Naive thymus-derived CD4-positive, alpha-beta T cell (primary cell): ENCODE measurements around the gene CC2D2B. TPM values are rescaled to one million over a fixed set of nuclear protein-coding genes. Genes with fewer than 3 reads are reported as not detected.

Experiments used
- ATAC-seq: fragments of 150-1000 bp; cut with Tn5 transposase; 2 replicates; pipeline ENCODE4 v1.10.0; 2021; ENCODE audit warnings: mild to moderate bottlenecking, moderate library complexity
- CTCF ChIA-PET: fragments of 350-600 bp; sonication (Branson Sonifier 250); formaldehyde crosslinking; loops from one replicate; lab custom pipeline; 2021; ENCODE audit warnings: antibody characterized with exemption; lab: Charles Lee
- POLR2A ChIA-PET: fragments of 350-600 bp; sonication (Branson Sonifier 250); formaldehyde crosslinking; loops from one replicate; lab custom pipeline; 2021; ENCODE audit warnings: antibody characterized with exemption, inconsistent platforms; lab: Charles Lee
- DNase-seq, 9 donors: peaks; one replicate each; pipeline versions ENCODE4 v3.0.0 to v3.0.0-alpha.2; 2020 to 2022; ENCODE audit warnings: mixed read lengths in 1 of 9
- H3K27ac ChIP-seq: one replicate; pipeline ENCODE4 v1.7.0; 2013; ENCODE audit warnings: mild to moderate bottlenecking, low read depth, low read length, moderate library complexity
- H3K27me3 ChIP-seq, 2 donors: one replicate each; pipeline ENCODE4 v1.7.0; 2013; ENCODE audit warnings: low read length in 2 of 2, mild to moderate bottlenecking in 2 of 2, moderate library complexity in 2 of 2; ENCODE audit not compliant: control insufficient read depth in 2 of 2, insufficient read depth in 2 of 2
- H3K36me3 ChIP-seq, 3 experiments: 1 replicate in 2 of 3; 2 replicates in 1 of 3; pipeline ENCODE4 v1.7.0; 2013; ENCODE audit warnings: low read length in 3 of 3, mild to moderate bottlenecking in 3 of 3, moderate library complexity in 1 of 3; ENCODE audit not compliant: insufficient read depth in 3 of 3, control insufficient read depth in 2 of 3
- H3K4me1 ChIP-seq, 2 donors: one replicate each; pipeline ENCODE4 v1.7.0; 2013; ENCODE audit warnings: low read length in 2 of 2, mild to moderate bottlenecking in 2 of 2, moderate library complexity in 1 of 2; ENCODE audit not compliant: control insufficient read depth in 2 of 2, insufficient read depth in 2 of 2
- H3K4me3 ChIP-seq: 2 replicates; pipeline ENCODE4 v1.7.0; 2013; ENCODE audit warnings: mild to moderate bottlenecking, low read length
- H3K9me3 ChIP-seq, 3 experiments: 1 replicate in 2 of 3; 2 replicates in 1 of 3; pipeline ENCODE4 v1.7.0; 2013; ENCODE audit warnings: low read length in 3 of 3; ENCODE audit not compliant: control insufficient read depth in 2 of 3
- H3K27ac Mint-ChIP-seq, 9 donors: one replicate each; pipeline ENCODE4 v1.8.0; 2020 to 2022; ENCODE audit warnings: mixed read lengths in 9 of 9, mild to moderate bottlenecking in 8 of 9, moderate library complexity in 5 of 9, inconsistent platforms in 2 of 9
- H3K27me3 Mint-ChIP-seq, 5 donors: one replicate each; pipeline ENCODE4 v1.8.0; 2021 to 2022; ENCODE audit warnings: mixed read lengths in 5 of 5, mild to moderate bottlenecking in 1 of 5
- H3K36me3 Mint-ChIP-seq, 5 donors: one replicate each; pipeline ENCODE4 v1.8.0; 2020 to 2022; ENCODE audit warnings: mixed read lengths in 5 of 5, mild to moderate bottlenecking in 3 of 5, inconsistent platforms in 1 of 5
- H3K4me1 Mint-ChIP-seq, 7 donors: one replicate each; pipeline ENCODE4 v1.8.0; 2020 to 2022; ENCODE audit warnings: mixed read lengths in 7 of 7, mild to moderate bottlenecking in 3 of 7, inconsistent platforms in 1 of 7
- H3K4me3 Mint-ChIP-seq, 10 donors: one replicate each; pipeline ENCODE4 v1.8.0; 2020 to 2022; ENCODE audit warnings: mild to moderate bottlenecking in 10 of 10, mixed read lengths in 10 of 10, moderate library complexity in 6 of 10, inconsistent platforms in 2 of 10
- H3K9me3 Mint-ChIP-seq, 11 donors: one replicate each; pipeline ENCODE4 v1.8.0; 2020 to 2022; ENCODE audit warnings: mixed read lengths in 11 of 11, mild to moderate bottlenecking in 4 of 11, inconsistent platforms in 1 of 11, moderate library complexity in 1 of 11
- intact Hi-C, 2 donors: fragments of 100-400 bp; cut with micrococcal nuclease; formaldehyde crosslinking; loops; one replicate each; pipeline ENCODE4 v1.15.1; 2023
- polyA plus RNA-seq, 2 donors: library from polyadenylated mRNA; unstranded; fragments of 300-500 nt; fragmentation: Illumina TruSeq; gene quantifications; one replicate each; pipeline ENCODE4 v1.2.3, GENCODE V29; 2021
- total RNA-seq, 6 experiments: library from RNA in 5 of 6; stranded (reverse) in 5 of 6; gene quantifications; 1 replicate in 5 of 6; 2 replicates in 1 of 6; pipeline ENCODE4 v1.2.3 and lab custom pipeline; 2021 to 2026

The CC2D2B gene
- total and polyA plus RNA-seq, 7 experiments from 2014 or later, result 0.64 to 0.99 TPM; not detected in 5

GRCh38 chr10:95963991-95964389 lies 56.2 kb downstream of the CC2D2B start:
- ChIA-PET POLR2A (interaction anchor here (1.0 kb wide), 1 partner anchor 166 kb away, joined by 3 read pairs; the partner anchor contains the start of gene ZNF518A), CTCF (no interaction called here)
- H3K4me3 Mint-ChIP-seq, result peak overlapping the region; percentile 17 to 71 (median 62)
- no peaks in the 10 kb centered on the region for H3K27me3 ChIP-seq
- peaks cover 0 to 6% (median 0%) of the 10 kb centered on the region in 3 experiments for H3K9me3 ChIP-seq
- DNase-seq, result no peak
- H3K27ac Mint-ChIP-seq, result peak overlapping the region; percentile 48 to 84 (median 64)
- H3K9me3 Mint-ChIP-seq, result peaks cover 0 to 17% (median 7%) of the 10 kb centered on the region in 11 donors
- no peaks in the 10 kb centered on the region for H3K36me3 ChIP-seq
- H3K4me1 ChIP-seq, result peaks cover 5 to 14% of the 10 kb centered on the region in 2 donors
- peak overlapping the region; percentile 26 for H3K27ac ChIP-seq
- peak overlapping the region; percentile 12 for H3K4me3 ChIP-seq
- peak; percentile 22 for ATAC-seq
- peaks cover 0 to 6% (median 3%) of the 10 kb centered on the region in 5 donors for H3K36me3 Mint-ChIP-seq
- peaks cover 0 to 7% (median 0%) of the 10 kb centered on the region in 5 donors for H3K27me3 Mint-ChIP-seq
- intact Hi-C loops, result loop anchor here in 1 of 2 donors (1.0 kb wide), 1 partner anchor 57 kb away; the partner anchor contains the start of gene CC2D2B
- peaks cover 9 to 30% (median 27%) of the 10 kb centered on the region in 7 donors for H3K4me1 Mint-ChIP-seq

- ChIA-PET CTCF (no interaction called here), POLR2A (no interaction called here)
- Histone ChIP-seq H3K27ac (no peak overlapping the region), H3K9me3 (no peaks in the 10 kb centered on the region), H3K4me1 (peaks cover 5 to 14% of the 10 kb centered on the region in 2 donors), H3K27me3 (no peaks in the 10 kb centered on the region), H3K36me3 (no peaks in the 10 kb centered on the region), H3K4me3 (no peak overlapping the region)
- DNase-seq, result no peak
- H3K27ac Mint-ChIP-seq, result peak overlapping the region in 2 of 9 donors; percentile 32 to 84
- no peak overlapping the region for H3K4me3 Mint-ChIP-seq
- H3K4me1 Mint-ChIP-seq, result peaks cover 9 to 30% (median 27%) of the 10 kb centered on the region in 7 donors
- H3K36me3 Mint-ChIP-seq, result peaks cover 0 to 6% (median 3%) of the 10 kb centered on the region in 5 donors
- peaks cover 0 to 13% (median 7%) of the 10 kb centered on the region in 11 donors for H3K9me3 Mint-ChIP-seq
- ATAC-seq, result no peak
- intact Hi-C loops, result no loop called here
- peaks cover 0 to 7% (median 0%) of the 10 kb centered on the region in 5 donors for H3K27me3 Mint-ChIP-seq
Observed at GRCh38 chr10:95964756-95965155, 57.0 kb downstream of the CC2D2B start.

GRCh38 chr10:95976362-95977229 lies 68.8 kb downstream of the CC2D2B start:
- no peak overlapping the region for H3K27ac ChIP-seq
- intact Hi-C loops, result no loop called here
- ChIA-PET CTCF (no interaction called here), POLR2A (no interaction called here)
- Mint-ChIP-seq H3K9me3 (no peaks in the 10 kb centered on the region), H3K4me1 (no peaks in the 10 kb centered on the region), H3K27me3 (peaks cover 0 to 15% (median 0%) of the 10 kb centered on the region in 5 donors), H3K27ac (no peak overlapping the region), H3K4me3 (no peak overlapping the region), H3K36me3 (peaks cover 0 to 6% (median 0%) of the 10 kb centered on the region in 5 donors)
- peak; percentile 42 for ATAC-seq
- H3K9me3 ChIP-seq, result no peaks in the 10 kb centered on the region
- no peaks in the 10 kb centered on the region for H3K4me1 ChIP-seq
- DNase-seq, result no peak
- no peaks in the 10 kb centered on the region for H3K36me3 ChIP-seq
- no peaks in the 10 kb centered on the region for H3K27me3 ChIP-seq
- H3K4me3 ChIP-seq, result no peak overlapping the region

- no peaks in the 10 kb centered on the region for H3K27me3 ChIP-seq
- H3K36me3 ChIP-seq, result no peaks in the 10 kb centered on the region
- Mint-ChIP-seq H3K36me3 (no peaks in the 10 kb centered on the region), H3K4me1 (no peaks in the 10 kb centered on the region), H3K27me3 (peaks cover 0 to 11% (median 0%) of the 10 kb centered on the region in 5 donors), H3K9me3 (no peaks in the 10 kb centered on the region), H3K4me3 (no peak overlapping the region), H3K27ac (no peak overlapping the region)
- intact Hi-C loops, result no loop called here
- CTCF ChIA-PET, result no interaction called here
- H3K27ac ChIP-seq, result no peak overlapping the region
- ATAC-seq, result no peak
- H3K4me3 ChIP-seq, result no peak overlapping the region
- POLR2A ChIA-PET, result no interaction called here
- H3K9me3 ChIP-seq, result no peaks in the 10 kb centered on the region
- no peaks in the 10 kb centered on the region for H3K4me1 ChIP-seq
- DNase-seq, result no peak
Observed at GRCh38 chr10:95982200-95982599, 74.4 kb downstream of the CC2D2B start.

- Histone ChIP-seq H3K4me1 (no peaks in the 10 kb centered on the region), H3K9me3 (no peaks in the 10 kb centered on the region), H3K27ac (no peak overlapping the region), H3K4me3 (no peak overlapping the region), H3K27me3 (no peaks in the 10 kb centered on the region), H3K36me3 (no peaks in the 10 kb centered on the region)
- H3K36me3 Mint-ChIP-seq, result no peaks in the 10 kb centered on the region
- no peak overlapping the region for H3K4me3 Mint-ChIP-seq
- H3K9me3 Mint-ChIP-seq, result no peaks in the 10 kb centered on the region
- H3K4me1 Mint-ChIP-seq, result no peaks in the 10 kb centered on the region
- intact Hi-C loops, result no loop called here
- DNase-seq (no peak), ATAC-seq (no peak)
- H3K27ac Mint-ChIP-seq, result no peak overlapping the region
- peaks cover 0 to 34% (median 5%) of the 10 kb centered on the region in 5 donors for H3K27me3 Mint-ChIP-seq
- CTCF ChIA-PET, result no interaction called here
- POLR2A ChIA-PET, result no interaction called here
Observed at GRCh38 chr10:95987685-95988426, 80.1 kb downstream of the CC2D2B start.

GRCh38 chr10:95988702-95989101 lies 80.9 kb downstream of the CC2D2B start:
- H3K4me3 ChIP-seq, result no peak overlapping the region
- intact Hi-C loops, result no loop called here
- DNase-seq (no peak), ATAC-seq (no peak)
- Mint-ChIP-seq H3K27me3 (peaks cover 0 to 34% (median 5%) of the 10 kb centered on the region in 5 donors), H3K9me3 (no peaks in the 10 kb centered on the region), H3K27ac (no peak overlapping the region), H3K36me3 (no peaks in the 10 kb centered on the region), H3K4me3 (no peak overlapping the region), H3K4me1 (no peaks in the 10 kb centered on the region)
- H3K4me1 ChIP-seq, result no peaks in the 10 kb centered on the region
- POLR2A ChIA-PET, result no interaction called here
- CTCF ChIA-PET, result no interaction called here
- no peak overlapping the region for H3K27ac ChIP-seq
- H3K9me3 ChIP-seq, result no peaks in the 10 kb centered on the region
- H3K27me3 ChIP-seq, result no peaks in the 10 kb centered on the region
- H3K36me3 ChIP-seq, result no peaks in the 10 kb centered on the region
